Upper lobe of left lung (tissue), 6 donors: ENCODE measurements around the gene AGBL4. TPM values are rescaled to one million over a fixed set of nuclear protein-coding genes. Genes with fewer than 3 reads are reported as not detected.
A peak's percentile ranks its signal among the peaks of the same experiment; 100 is the strongest.

Experiments
- ATAC-seq, 2 donors: fragments of 200-7000 bp; cut with Tn5 transposase; one replicate each; pipeline ENCODE4 v1.9.1; 2022; ENCODE audit warnings: mild to moderate bottlenecking in 2 of 2, moderate library complexity in 2 of 2; ENCODE audit not compliant: low FRiP score in 2 of 2
- DNase-seq, 2 donors: peaks; one replicate each; pipeline ENCODE4 v3.0.0-alpha.2; 2019 to 2020
- H3K27ac ChIP-seq, 4 donors: fragments of 200-600 bp; sonication (generic); one replicate each; pipeline ENCODE4 v1.5.1; 2016 to 2019
- H3K27me3 ChIP-seq, 4 donors: fragments of 200-600 bp; sonication (generic); one replicate each; pipeline ENCODE4 v1.5.1; 2017 to 2019
- H3K36me3 ChIP-seq, 4 donors: fragments of 200-600 bp; sonication (generic); one replicate each; pipeline ENCODE4 v1.5.1; 2016 to 2019
- H3K4me1 ChIP-seq, 4 donors: fragments of 200-600 bp; sonication (generic); one replicate each; pipeline ENCODE4 v1.5.1; 2018 to 2019
- H3K4me3 ChIP-seq, 4 donors: fragments of 200-600 bp; sonication (generic); one replicate each; pipeline ENCODE4 v1.5.1; 2017 to 2019; ENCODE audit warnings: mild to moderate bottlenecking in 2 of 4, moderate library complexity in 1 of 4
- H3K9me3 ChIP-seq, 4 donors: fragments of 200-600 bp; sonication (generic); one replicate each; pipeline ENCODE4 v1.5.1; 2018 to 2019
- EP300 ChIP-seq, 4 donors: sonication (generic); formaldehyde crosslinking; IDR thresholded peaks; one replicate each; pipeline ENCODE4 v1.5.1; 2017; ENCODE audit warnings: antibody characterized with exemption in 4 of 4, control low read depth in 2 of 4
- POLR2A ChIP-seq, 4 donors: fragments of 450-650 bp; IDR thresholded peaks; one replicate each; pipeline ENCODE4 v1.5.1; 2016 to 2017; ENCODE audit warnings: antibody characterized with exemption in 4 of 4, mild to moderate bottlenecking in 2 of 4
- POLR2AphosphoS5 ChIP-seq, 2 donors: sonication (generic); formaldehyde crosslinking; IDR thresholded peaks; one replicate each; pipeline ENCODE4 v1.5.1; 2017; ENCODE audit warnings: antibody characterized with exemption in 2 of 2
- WGBS, 2 donors: methylation state at CpG; one replicate each; pipeline ENCODE4 v1.1.5; 2017 to 2018; 5-methylcytosine and 5-hydroxymethylcytosine counted together
- total RNA-seq, 6 donors: library from RNA; depleted of rRNA in 4 of 6; stranded (reverse); fragments of >200 nt in 4 of 6; gene quantifications; one replicate each; pipeline versions ENCODE4 v1.1.0 to v1.2.1, GENCODE V29; 2016 to 2021
- TF ChIP-seq, protein P1 (sequence below), 6 experiments: fragments of 450-650 bp in 4 of 6; fragments of 200-600 bp in 2 of 6; sonication (generic) in 2 of 6; IDR thresholded peaks; one replicate each; pipeline ENCODE4 v1.5.1; 2016 to 2019; ENCODE audit warnings: antibody characterized with exemption in 6 of 6
- donor health status: DM: no; HTN: no; CAD: no; lungs with moderate emphysema.
- donor health status: DM: no; HTN: yes; CAD: no; lungs with severe emphysema.

The AGBL4 gene
- total RNA-seq, 6 donors from 2014 or later, result 0.57 to 10.5 (median 1.5) TPM

- H3K27me3 ChIP-seq, result no peaks in the 10 kb centered on the region
- whole genome bisulfite sequencing, 2 donors, result 91 to 92% methylated on average over 2 of the region's 2 CpGs
- H3K4me1 ChIP-seq, result peaks cover 0 to 2% (median 0%) of the 10 kb centered on the region in 4 donors
- no peaks in the 10 kb centered on the region for H3K9me3 ChIP-seq
- TF ChIP-seq POLR2AphosphoS5 (IDR thresholded peaks at IDR 0.05) (no peak), EP300 (IDR thresholded peaks at IDR 0.05) (no peak), POLR2A (IDR thresholded peaks at IDR 0.05) (no peak)
- TF ChIP-seq, protein P1, sequence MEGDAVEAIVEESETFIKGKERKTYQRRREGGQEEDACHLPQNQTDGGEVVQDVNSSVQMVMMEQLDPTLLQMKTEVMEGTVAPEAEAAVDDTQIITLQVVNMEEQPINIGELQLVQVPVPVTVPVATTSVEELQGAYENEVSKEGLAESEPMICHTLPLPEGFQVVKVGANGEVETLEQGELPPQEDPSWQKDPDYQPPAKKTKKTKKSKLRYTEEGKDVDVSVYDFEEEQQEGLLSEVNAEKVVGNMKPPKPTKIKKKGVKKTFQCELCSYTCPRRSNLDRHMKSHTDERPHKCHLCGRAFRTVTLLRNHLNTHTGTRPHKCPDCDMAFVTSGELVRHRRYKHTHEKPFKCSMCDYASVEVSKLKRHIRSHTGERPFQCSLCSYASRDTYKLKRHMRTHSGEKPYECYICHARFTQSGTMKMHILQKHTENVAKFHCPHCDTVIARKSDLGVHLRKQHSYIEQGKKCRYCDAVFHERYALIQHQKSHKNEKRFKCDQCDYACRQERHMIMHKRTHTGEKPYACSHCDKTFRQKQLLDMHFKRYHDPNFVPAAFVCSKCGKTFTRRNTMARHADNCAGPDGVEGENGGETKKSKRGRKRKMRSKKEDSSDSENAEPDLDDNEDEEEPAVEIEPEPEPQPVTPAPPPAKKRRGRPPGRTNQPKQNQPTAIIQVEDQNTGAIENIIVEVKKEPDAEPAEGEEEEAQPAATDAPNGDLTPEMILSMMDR (IDR thresholded peaks at IDR 0.05), result no peak
- H3K36me3 ChIP-seq, result no peaks in the 10 kb centered on the region
- no peak overlapping the region for H3K4me3 ChIP-seq
- no peak for DNase-seq
- ATAC-seq, result no peak
- no peak overlapping the region for H3K27ac ChIP-seq
These were observed 1313.4 kb downstream of the AGBL4 start for GRCh38 chr1:48710318-48710717.

GRCh38 chr1:48704736-48705135 is 1319.0 kb downstream of the AGBL4 start:
- Histone ChIP-seq H3K36me3 (no peaks in the 10 kb centered on the region), H3K27me3 (no peaks in the 10 kb centered on the region), H3K9me3 (no peaks in the 10 kb centered on the region), H3K4me1 (no peaks in the 10 kb centered on the region), H3K27ac (no peak overlapping the region), H3K4me3 (no peak overlapping the region)
- TF ChIP-seq, protein P1 (IDR thresholded peaks at IDR 0.05), result no peak
- TF ChIP-seq POLR2A (IDR thresholded peaks at IDR 0.05) (no peak), EP300 (IDR thresholded peaks at IDR 0.05) (no peak), POLR2AphosphoS5 (IDR thresholded peaks at IDR 0.05) (no peak)
- no peak for ATAC-seq
- DNase-seq, result no peak
- 94 to 96% methylated on average over 6 of the region's 6 CpGs for WGBS, 2 donors

DNA sequence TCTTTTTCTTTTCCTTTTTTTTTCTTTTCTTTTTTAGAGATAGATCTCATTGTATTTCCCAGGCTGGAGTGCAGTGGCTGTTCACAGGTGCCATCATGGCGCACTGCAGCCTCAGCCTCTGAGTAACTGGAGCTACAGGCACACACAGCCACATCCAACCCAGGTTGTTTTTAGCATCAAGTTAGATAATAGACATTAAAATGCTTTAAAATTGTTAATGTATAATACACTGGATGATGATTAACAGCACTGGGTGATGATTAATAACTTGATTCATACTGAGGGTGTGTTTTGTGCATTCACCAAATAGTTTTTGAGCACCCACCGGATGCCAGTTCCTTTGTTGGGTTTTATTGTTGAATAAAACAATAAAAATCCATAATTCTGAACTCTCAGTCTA is 1322.3 kb downstream of the AGBL4 start:
- Histone ChIP-seq H3K9me3 (no peaks in the 10 kb centered on the region), H3K27ac (no peak overlapping the region), H3K4me1 (no peaks in the 10 kb centered on the region), H3K4me3 (no peak overlapping the region), H3K36me3 (no peaks in the 10 kb centered on the region), H3K27me3 (no peaks in the 10 kb centered on the region)
- DNase-seq (no peak), ATAC-seq (no peak)
- 87 to 95% methylated on average over 2 of the region's 2 CpGs for WGBS, 2 donors
- TF ChIP-seq POLR2A (IDR thresholded peaks at IDR 0.05), result no peak
- TF ChIP-seq, protein P1 (IDR thresholded peaks at IDR 0.05), result no peak
- TF ChIP-seq POLR2AphosphoS5 (IDR thresholded peaks at IDR 0.05), result no peak
- no peak for TF ChIP-seq EP300 (IDR thresholded peaks at IDR 0.05)

- Histone ChIP-seq H3K9me3 (no peaks in the 10 kb centered on the region), H3K36me3 (no peaks in the 10 kb centered on the region), H3K4me3 (no peak overlapping the region), H3K27ac (no peak overlapping the region), H3K27me3 (no peaks in the 10 kb centered on the region), H3K4me1 (peaks cover 0 to 6% (median 2%) of the 10 kb centered on the region in 4 donors)
- ATAC-seq (peak in 1 of 2 donors; percentile 66), DNase-seq (peak in 1 of 2 donors; percentile 51)
- TF ChIP-seq, protein P1 (IDR thresholded peaks at IDR 0.05), result peak; percentile 68 to 88 (median 74)
- no peak for TF ChIP-seq EP300 (IDR thresholded peaks at IDR 0.05)
- WGBS, 2 donors, result 21 to 28% methylated on average over 4 to 5 of the region's 5 CpGs
These were observed 1326.6 kb downstream of the AGBL4 start for GRCh38 chr1:48697066-48697707.

GRCh38 chr1:48695161-48695560 is 1328.6 kb downstream of the AGBL4 start:
- TF ChIP-seq, protein P1 (IDR thresholded peaks at IDR 0.05), result no peak
- no peak for TF ChIP-seq EP300 (IDR thresholded peaks at IDR 0.05)
- TF ChIP-seq POLR2AphosphoS5 (IDR thresholded peaks at IDR 0.05), result no peak
- TF ChIP-seq POLR2A (IDR thresholded peaks at IDR 0.05), result no peak
- no peaks in the 10 kb centered on the region for H3K27me3 ChIP-seq
- no peak overlapping the region for H3K27ac ChIP-seq
- no peaks in the 10 kb centered on the region for H3K36me3 ChIP-seq
- DNase-seq (no peak), ATAC-seq (no peak)
- no peaks in the 10 kb centered on the region for H3K9me3 ChIP-seq
- H3K4me3 ChIP-seq, result no peak overlapping the region
- 75 to 77% methylated on average over 2 of the region's 2 CpGs for WGBS, 2 donors
- H3K4me1 ChIP-seq, result peaks cover 0 to 6% (median 2%) of the 10 kb centered on the region in 4 donors
